Trophoblast cell (in vitro differentiated cells and primary cell): ENCODE measurements around the gene EML6.

ENCODE experiments used
- DNase-seq, 2 donors: peaks; one replicate each; pipeline ENCODE4 v3.0.0-alpha.2; 2016
- H2AFZ ChIP-seq: 2 replicates; pipeline ENCODE4 v1.6.1; 2013; ENCODE audit warnings: low read length, moderate library complexity, mild to moderate bottlenecking; ENCODE audit not compliant: insufficient read depth, poor library complexity
- H2AK5ac ChIP-seq: 2 replicates; pipeline ENCODE4 v1.6.1; 2013; ENCODE audit warnings: mild to moderate bottlenecking, low read length
- H2BK120ac ChIP-seq: 2 replicates; pipeline ENCODE4 v1.6.1; 2013; ENCODE audit warnings: low read length, mild to moderate bottlenecking, moderate library complexity; ENCODE audit not compliant: insufficient read depth, poor library complexity
- H2BK12ac ChIP-seq: 2 replicates; pipeline ENCODE4 v1.6.1; 2013; ENCODE audit warnings: mild to moderate bottlenecking, low read length, moderate library complexity
- H2BK5ac ChIP-seq: 2 replicates; pipeline ENCODE4 v1.6.1; 2013; ENCODE audit warnings: low read length, low read depth, moderate library complexity, mild to moderate bottlenecking; ENCODE audit not compliant: poor library complexity
- H3K14ac ChIP-seq: 2 replicates; pipeline ENCODE4 v1.6.1; 2013; ENCODE audit warnings: mild to moderate bottlenecking, low read length
- H3K18ac ChIP-seq: 2 replicates; pipeline ENCODE4 v1.6.1; 2013; ENCODE audit warnings: mild to moderate bottlenecking, low read length
- H3K23ac ChIP-seq: 2 replicates; pipeline ENCODE4 v1.6.1; 2013; ENCODE audit warnings: low read length
- H3K27ac ChIP-seq: 2 replicates; pipeline ENCODE4 v1.5.1; 2013; ENCODE audit warnings: low read depth, mild to moderate bottlenecking, inconsistent platforms, low read length, moderate library complexity
- H3K27me3 ChIP-seq: 2 replicates; pipeline ENCODE4 v1.6.1; 2013; ENCODE audit warnings: inconsistent platforms, mild to moderate bottlenecking, low read length, moderate library complexity; ENCODE audit not compliant: insufficient read depth
- H3K36me3 ChIP-seq, 2 experiments: 1 replicate in 1 of 2; 2 replicates in 1 of 2; pipeline ENCODE4 v1.6.1; 2013; ENCODE audit warnings: low read length in 2 of 2, mild to moderate bottlenecking in 2 of 2, moderate library complexity in 1 of 2; ENCODE audit not compliant: insufficient read depth in 2 of 2, control insufficient read depth in 1 of 2
- H3K4ac ChIP-seq: 2 replicates; pipeline ENCODE4 v1.6.1; 2013; ENCODE audit warnings: low read depth, mild to moderate bottlenecking, low read length, moderate library complexity
- H3K4me1 ChIP-seq, 2 experiments: 1 replicate in 1 of 2; 2 replicates in 1 of 2; pipeline ENCODE4 v1.6.1; 2013; ENCODE audit warnings: low read length in 2 of 2, mild to moderate bottlenecking in 2 of 2, moderate library complexity in 1 of 2; ENCODE audit not compliant: insufficient read depth in 2 of 2, control insufficient read depth in 1 of 2
- H3K4me2 ChIP-seq: 2 replicates; pipeline ENCODE4 v1.6.1; 2013; ENCODE audit warnings: inconsistent platforms, mild to moderate bottlenecking, low read length, moderate library complexity
- H3K4me3 ChIP-seq: 2 replicates; pipeline ENCODE4 v1.5.1; 2013; ENCODE audit warnings: mild to moderate bottlenecking, low read depth, low read length, inconsistent platforms
- H3K79me1 ChIP-seq: one replicate; pipeline ENCODE4 v1.6.1; 2013; ENCODE audit warnings: low read length
- H3K79me2 ChIP-seq: 2 replicates; pipeline ENCODE4 v1.6.1; 2013; ENCODE audit warnings: low read length, mild to moderate bottlenecking; ENCODE audit not compliant: control insufficient read depth, insufficient read depth, poor library complexity
- H3K9ac ChIP-seq: 2 replicates; pipeline ENCODE4 v1.6.1; 2013; ENCODE audit warnings: mild to moderate bottlenecking, low read length
- H3K9me3 ChIP-seq: 2 replicates; pipeline ENCODE4 v1.6.1; 2013; ENCODE audit warnings: low read depth, mild to moderate bottlenecking, control low read depth, inconsistent platforms, low read length; ENCODE audit not compliant: insufficient read depth
- H4K12ac ChIP-seq: 2 replicates; pipeline ENCODE4 v1.6.1; 2013; ENCODE audit warnings: low read depth, mild to moderate bottlenecking, low read length, moderate library complexity
- H4K8ac ChIP-seq: 2 replicates; pipeline ENCODE4 v1.6.1; 2013; ENCODE audit warnings: low read depth, mild to moderate bottlenecking, low read length, moderate library complexity
- H4K91ac ChIP-seq: one replicate; pipeline ENCODE4 v1.6.1; 2013; ENCODE audit warnings: low read depth, mild to moderate bottlenecking, low read length, moderate library complexity
- WGBS: extraction: QIAGEN DNeasy Blood & Tissue Kit; methylation state at CpG from one replicate; pipeline ENCODE4 v1.1.7; 2013; ENCODE audit warnings: missing lambda C conversion rate; ENCODE audit not compliant: insufficient read length, insufficient coverage; ENCODE audit errors: extremely low coverage; 5-methylcytosine and 5-hydroxymethylcytosine counted together

The EML6 gene

DNA sequence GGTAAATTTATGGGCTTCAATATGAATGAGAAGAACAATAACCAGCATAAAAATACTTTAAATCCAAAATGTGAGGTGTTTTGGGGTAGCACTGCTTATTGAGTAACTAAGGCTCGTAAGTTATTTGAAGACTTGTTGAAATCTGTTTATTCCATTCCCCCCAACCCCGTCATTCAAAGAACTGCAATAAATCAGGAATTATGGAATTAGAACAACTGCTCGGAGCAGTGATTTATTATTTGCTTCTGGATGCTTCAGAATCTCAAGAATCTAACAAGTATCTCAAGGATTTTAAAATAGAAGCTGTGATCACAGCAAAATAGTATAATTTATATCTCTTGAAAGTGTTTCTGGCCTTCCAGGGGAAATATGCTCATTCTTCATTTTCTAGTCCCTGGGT, 86.8 kb downstream of the EML6 start:
- Histone ChIP-seq H2BK120ac (no peak overlapping the region), H4K8ac (no peak overlapping the region), H4K91ac (no peak overlapping the region), H3K36me3 (no peaks in the 10 kb centered on the region), H4K12ac (no peak overlapping the region), H3K23ac (no peak overlapping the region), H3K79me2 (no peaks in the 10 kb centered on the region), H3K4me1 (no peaks in the 10 kb centered on the region), H3K27me3 (no peaks in the 10 kb centered on the region), H3K79me1 (no peaks in the 10 kb centered on the region), H2BK5ac (no peak overlapping the region), H2AFZ (no peak overlapping the region), H3K18ac (no peak overlapping the region), H2BK12ac (no peak overlapping the region), H3K4ac (no peak overlapping the region), H3K4me2 (no peak overlapping the region), H2AK5ac (no peak overlapping the region), H3K9me3 (no peaks in the 10 kb centered on the region), H3K9ac (no peak overlapping the region), H3K14ac (no peak overlapping the region), H3K4me3 (no peak overlapping the region), H3K27ac (no peak overlapping the region)
- DNase-seq = no peak
- WGBS = no CpG with 5 or more reads among the region's 3 CpGs

DNA sequence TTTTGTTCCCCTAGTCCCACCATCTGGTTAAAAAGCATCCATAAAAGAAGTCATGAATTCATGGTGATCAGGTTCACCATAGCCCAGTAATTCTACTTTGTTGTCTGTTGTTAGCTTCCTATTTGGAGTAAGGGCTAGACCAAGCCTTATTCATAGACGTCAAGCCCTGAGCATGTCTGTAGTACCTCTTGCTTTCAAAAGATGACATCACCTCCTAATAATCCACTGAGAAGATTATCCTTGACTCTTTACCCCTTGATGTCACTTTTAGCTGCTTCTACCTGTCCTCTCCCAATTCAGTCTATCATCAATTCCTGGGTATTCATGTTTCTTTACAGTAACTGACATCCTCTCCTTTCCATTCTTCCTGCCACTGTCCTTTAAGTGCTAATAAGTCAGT, 90.1 kb downstream of the EML6 start:
- peak in 1 of 2 donors; percentile 31 for DNase-seq
- Histone ChIP-seq H4K91ac (no peak overlapping the region), H3K4me2 (no peak overlapping the region), H3K18ac (no peak overlapping the region), H2BK120ac (no peak overlapping the region), H3K23ac (no peak overlapping the region), H3K36me3 (no peaks in the 10 kb centered on the region), H3K4me3 (no peak overlapping the region), H3K4me1 (no peaks in the 10 kb centered on the region), H2AFZ (no peak overlapping the region), H3K14ac (no peak overlapping the region), H3K9ac (no peak overlapping the region), H4K12ac (no peak overlapping the region), H3K27ac (no peak overlapping the region), H2AK5ac (no peak overlapping the region), H3K27me3 (no peaks in the 10 kb centered on the region), H3K9me3 (no peaks in the 10 kb centered on the region), H2BK5ac (no peak overlapping the region), H3K79me1 (no peaks in the 10 kb centered on the region), H3K4ac (no peak overlapping the region), H3K79me2 (no peaks in the 10 kb centered on the region), H2BK12ac (no peak overlapping the region), H4K8ac (no peak overlapping the region)
- WGBS = no CpG with 5 or more reads among the region's 1 CpG

DNA sequence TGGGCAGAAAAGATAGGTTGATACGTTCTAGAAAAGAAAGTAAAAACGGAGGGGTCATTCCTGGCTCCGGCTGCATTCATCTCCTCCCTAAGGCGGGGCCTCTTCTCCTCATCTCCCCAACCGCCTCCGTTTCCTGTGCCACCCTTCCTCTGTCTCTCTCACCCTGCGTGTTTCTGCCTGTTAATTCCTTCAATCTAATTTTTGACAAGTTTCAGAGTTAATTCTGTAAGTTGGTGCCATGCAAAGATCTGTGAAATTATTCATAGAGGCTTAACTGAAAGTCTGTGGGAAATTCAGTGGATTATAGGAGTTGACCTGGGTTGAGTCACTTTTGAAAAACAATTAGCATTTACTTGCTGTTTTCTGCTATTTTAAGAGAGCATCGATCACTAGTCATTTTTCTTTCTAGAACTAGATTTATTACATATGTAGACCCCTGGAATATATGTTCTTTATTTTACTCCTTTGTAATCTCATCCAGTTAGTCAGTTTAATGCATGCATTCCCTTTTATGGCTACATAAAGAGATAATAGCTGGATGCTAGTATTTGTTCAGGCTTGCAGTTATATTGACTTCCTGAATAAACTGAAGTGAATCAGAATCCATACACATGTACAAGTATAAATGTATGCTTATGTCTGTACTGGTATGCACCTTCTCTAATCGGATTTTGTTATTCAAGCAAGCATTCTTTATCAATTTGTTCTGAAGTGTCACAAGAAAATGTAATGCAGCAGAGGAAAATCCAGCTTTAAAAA, 91.1 kb downstream of the EML6 start:
- Histone ChIP-seq H4K91ac (no peak overlapping the region), H3K14ac (no peak overlapping the region), H3K4ac (no peak overlapping the region), H4K8ac (no peak overlapping the region), H2AK5ac (no peak overlapping the region), H2AFZ (no peak overlapping the region), H3K27ac (no peak overlapping the region), H3K9ac (no peak overlapping the region), H3K79me1 (no peaks in the 10 kb centered on the region), H4K12ac (no peak overlapping the region), H3K23ac (no peak overlapping the region), H3K79me2 (no peaks in the 10 kb centered on the region), H3K4me1 (no peaks in the 10 kb centered on the region), H3K36me3 (no peaks in the 10 kb centered on the region), H2BK5ac (no peak overlapping the region), H2BK120ac (no peak overlapping the region), H3K9me3 (no peaks in the 10 kb centered on the region), H3K4me3 (no peak overlapping the region), H3K4me2 (no peak overlapping the region), H2BK12ac (no peak overlapping the region), H3K27me3 (no peaks in the 10 kb centered on the region), H3K18ac (no peak overlapping the region)
- DNase-seq = no peak
- no CpG with 5 or more reads among the region's 9 CpGs for WGBS

DNA sequence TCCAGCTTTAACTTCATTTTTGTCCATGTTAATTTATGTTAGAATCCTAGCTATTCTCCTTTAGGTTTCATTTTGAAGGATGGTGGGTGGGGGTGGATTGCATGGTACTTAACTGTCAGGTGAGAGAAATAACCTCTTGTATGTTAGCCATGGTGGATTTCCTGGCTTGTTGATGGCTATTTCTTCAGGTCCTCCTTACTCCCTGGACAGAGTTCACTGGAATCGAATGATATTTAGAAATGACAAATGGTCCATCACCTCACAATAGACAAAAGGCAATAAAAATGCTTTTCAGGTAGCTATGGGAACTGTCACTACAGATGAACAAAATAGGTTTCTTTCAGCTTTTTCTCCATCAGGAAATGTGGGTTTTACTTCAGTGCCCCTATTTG, 91.7 kb downstream of the EML6 start:
- H3K4me3 ChIP-seq = no peak overlapping the region
- no peak overlapping the region for H2BK5ac ChIP-seq
- H3K14ac ChIP-seq = no peak overlapping the region
- H2BK120ac ChIP-seq = no peak overlapping the region
- no peak overlapping the region for H3K27ac ChIP-seq
- H2BK12ac ChIP-seq = no peak overlapping the region
- no peak overlapping the region for H3K23ac ChIP-seq
- no peaks in the 10 kb centered on the region for H3K79me1 ChIP-seq
- no peaks in the 10 kb centered on the region for H3K4me1 ChIP-seq
- no CpG with 5 or more reads among the region's 1 CpG for WGBS
- no peak overlapping the region for H2AFZ ChIP-seq
- no peak overlapping the region for H4K12ac ChIP-seq
- H4K91ac ChIP-seq = no peak overlapping the region
- H3K18ac ChIP-seq = no peak overlapping the region
- no peaks in the 10 kb centered on the region for H3K79me2 ChIP-seq
- H3K27me3 ChIP-seq = no peaks in the 10 kb centered on the region
- H3K9ac ChIP-seq = no peak overlapping the region
- no peaks in the 10 kb centered on the region for H3K36me3 ChIP-seq
- H4K8ac ChIP-seq = no peak overlapping the region
- no peak overlapping the region for H3K4me2 ChIP-seq
- H3K9me3 ChIP-seq = no peaks in the 10 kb centered on the region
- no peak overlapping the region for H3K4ac ChIP-seq
- H2AK5ac ChIP-seq = no peak overlapping the region
- DNase-seq = no peak
